Mesodermal cell (in vitro differentiated cells): ENCODE data around the gene MYO5A.
"Not testable (repeated sequence)": the region's sequence is repeated elsewhere in the genome, so short reads cannot be mapped to it uniquely, and the experiment has no call there.

Experiments
- H3K27ac ChIP-seq: 2 replicates; pipeline ENCODE4 v1.7.0; 2013; ENCODE audit warnings: mild to moderate bottlenecking, low read depth, low read length, moderate library complexity; ENCODE audit not compliant: severe bottlenecking
- H3K36me3 ChIP-seq: 2 replicates; pipeline ENCODE4 v1.7.1; 2013; ENCODE audit warnings: mild to moderate bottlenecking, low read length, moderate library complexity; ENCODE audit not compliant: control insufficient read depth, insufficient read depth
- H3K4me1 ChIP-seq: one replicate; pipeline ENCODE4 v1.7.1; 2013; ENCODE audit warnings: mild to moderate bottlenecking, low read length; ENCODE audit not compliant: insufficient read depth, control insufficient read depth, poor library complexity, severe bottlenecking
- H3K4me3 ChIP-seq: 2 replicates; pipeline ENCODE4 v1.7.0; 2013; ENCODE audit warnings: low read length, control low read depth, mild to moderate bottlenecking; ENCODE audit not compliant: insufficient read depth, poor library complexity, severe bottlenecking; ENCODE audit errors: extremely low read depth
- H3K9me3 ChIP-seq: 2 replicates; pipeline ENCODE4 v1.7.1; 2013; ENCODE audit warnings: mild to moderate bottlenecking, low read length, moderate library complexity; ENCODE audit not compliant: control insufficient read depth
- WGBS, 2 experiments: methylation state at CpG; one replicate each; pipeline ENCODE4 v1.1.5; 2013; ENCODE audit warnings: missing lambda C conversion rate in 2 of 2; ENCODE audit not compliant: insufficient coverage in 2 of 2; 5-methylcytosine and 5-hydroxymethylcytosine counted together

The MYO5A gene

DNA sequence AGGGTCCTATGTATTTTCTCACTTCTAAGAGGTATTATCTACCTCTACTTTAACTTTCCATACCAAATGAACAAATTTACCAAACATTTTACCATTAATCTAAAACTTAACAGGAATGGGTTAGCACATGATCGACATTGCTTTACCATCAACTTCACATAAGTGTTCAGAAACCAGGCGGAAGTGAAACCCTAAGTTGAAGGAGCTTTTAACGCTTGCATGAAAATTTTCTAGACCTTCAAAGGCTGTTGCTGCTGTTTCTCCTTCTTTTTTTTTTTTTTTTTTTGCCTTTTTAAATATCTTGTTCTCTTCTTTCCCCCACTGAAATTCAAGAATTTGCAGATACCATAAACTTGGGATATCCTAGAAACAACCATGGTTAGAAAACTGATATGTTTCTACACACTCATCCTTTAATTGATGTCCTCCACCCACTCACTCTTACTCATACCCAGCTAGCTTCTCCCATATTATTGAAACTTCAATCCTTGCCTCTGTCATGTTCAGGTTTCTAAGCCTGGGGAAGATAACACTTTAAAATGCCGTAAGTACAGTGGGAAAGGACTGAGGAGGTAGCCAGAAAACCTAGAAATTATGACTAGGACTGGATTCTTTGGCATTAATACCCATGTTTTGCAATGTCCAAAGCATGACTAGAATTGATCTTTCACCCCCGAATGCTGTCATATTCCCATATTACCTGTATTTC, 24.7 kb downstream of the MYO5A start:
- Histone ChIP-seq H3K27ac (no peak overlapping the region), H3K36me3 (no peaks in the 10 kb centered on the region), H3K4me3 (no peak overlapping the region), H3K4me1 (no peaks in the 10 kb centered on the region), H3K9me3 (no peaks in the 10 kb centered on the region)
- WGBS, 2 experiments: 97 to 100% methylated on average over 2 to 5 of the region's 5 CpGs

DNA sequence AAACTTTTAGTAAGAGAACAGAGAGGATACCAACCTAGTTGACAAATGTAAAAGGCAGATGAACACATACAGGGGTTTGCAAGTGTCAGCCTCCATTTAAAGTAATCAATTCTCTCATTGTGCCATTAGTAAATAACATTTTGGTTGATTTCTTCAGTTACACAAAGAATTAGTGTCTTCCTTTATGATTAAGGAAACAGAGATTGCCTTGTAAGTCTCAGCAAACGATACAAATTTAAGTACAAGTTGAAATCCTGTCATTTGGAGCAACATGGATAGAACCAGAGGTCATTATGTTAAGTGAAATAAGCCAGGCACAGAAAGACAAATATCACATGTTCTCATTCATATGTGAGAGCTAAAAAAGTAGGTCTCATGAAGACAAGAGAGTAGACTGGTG, 26.1 kb downstream of the MYO5A start:
- Histone ChIP-seq H3K27ac (no peak overlapping the region), H3K36me3 (no peaks in the 10 kb centered on the region), H3K4me3 (no peak overlapping the region), H3K9me3 (no peaks in the 10 kb centered on the region), H3K4me1 (no peaks in the 10 kb centered on the region)
- 86 to 92% methylated on average over 1 of the region's 1 CpG for WGBS, 2 experiments

DNA sequence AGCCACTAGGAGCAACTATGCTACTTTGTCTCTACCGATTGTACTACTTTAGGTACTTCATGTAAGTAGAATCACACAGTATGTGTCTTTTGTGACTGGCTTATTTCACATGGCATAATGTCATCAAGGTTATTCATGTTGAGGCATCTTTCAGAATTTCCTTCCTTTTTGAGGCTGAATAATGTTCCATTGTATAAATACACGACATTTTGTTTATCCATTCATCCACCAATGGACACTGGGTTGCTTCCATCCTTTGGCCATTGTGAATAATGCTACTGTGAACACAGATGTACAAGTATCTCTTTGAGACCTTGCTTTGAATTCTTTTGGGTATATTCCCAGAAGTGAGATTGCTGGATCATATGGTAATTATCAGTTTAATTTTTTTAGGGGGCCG, 29.2 kb downstream of the MYO5A start:
- 100% methylated on average over 3 of the region's 3 CpGs; no CpG with 5 or more reads in 1 of the 2 experiments for WGBS, 2 experiments
- H3K36me3 ChIP-seq: no peaks in the 10 kb centered on the region

DNA sequence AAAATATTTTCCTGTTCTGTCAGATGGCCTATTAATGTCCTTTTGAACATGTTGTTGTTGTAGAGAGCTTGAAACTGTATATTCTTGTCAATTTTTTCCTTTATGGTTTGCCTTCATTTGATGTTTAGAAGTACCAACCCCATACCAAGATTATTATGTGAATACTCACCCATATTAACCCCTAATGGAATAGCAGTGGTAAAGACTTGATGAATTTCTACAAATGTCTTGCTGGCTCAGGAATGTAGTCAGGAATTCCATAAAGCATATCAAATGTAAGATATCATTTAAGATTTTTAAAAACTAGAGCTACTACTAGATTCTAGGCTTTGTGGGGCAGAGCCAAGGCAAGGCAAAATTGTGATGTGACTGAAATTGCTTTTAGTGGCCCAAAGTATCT, 30.0 kb downstream of the MYO5A start:
- H3K9me3 ChIP-seq: no peaks in the 10 kb centered on the region
- H3K36me3 ChIP-seq: no peaks in the 10 kb centered on the region
- H3K27ac ChIP-seq: no peak overlapping the region
- H3K4me1 ChIP-seq: peaks cover 6% of the 10 kb centered on the region
- no peak overlapping the region for H3K4me3 ChIP-seq

More for the DNA sequence above, 29.2 kb downstream of the MYO5A start:
- no peak overlapping the region for H3K4me3 ChIP-seq
- H3K4me1 ChIP-seq: peaks cover 6% of the 10 kb centered on the region
- H3K27ac ChIP-seq: no peak overlapping the region
- no peaks in the 10 kb centered on the region for H3K9me3 ChIP-seq

DNA sequence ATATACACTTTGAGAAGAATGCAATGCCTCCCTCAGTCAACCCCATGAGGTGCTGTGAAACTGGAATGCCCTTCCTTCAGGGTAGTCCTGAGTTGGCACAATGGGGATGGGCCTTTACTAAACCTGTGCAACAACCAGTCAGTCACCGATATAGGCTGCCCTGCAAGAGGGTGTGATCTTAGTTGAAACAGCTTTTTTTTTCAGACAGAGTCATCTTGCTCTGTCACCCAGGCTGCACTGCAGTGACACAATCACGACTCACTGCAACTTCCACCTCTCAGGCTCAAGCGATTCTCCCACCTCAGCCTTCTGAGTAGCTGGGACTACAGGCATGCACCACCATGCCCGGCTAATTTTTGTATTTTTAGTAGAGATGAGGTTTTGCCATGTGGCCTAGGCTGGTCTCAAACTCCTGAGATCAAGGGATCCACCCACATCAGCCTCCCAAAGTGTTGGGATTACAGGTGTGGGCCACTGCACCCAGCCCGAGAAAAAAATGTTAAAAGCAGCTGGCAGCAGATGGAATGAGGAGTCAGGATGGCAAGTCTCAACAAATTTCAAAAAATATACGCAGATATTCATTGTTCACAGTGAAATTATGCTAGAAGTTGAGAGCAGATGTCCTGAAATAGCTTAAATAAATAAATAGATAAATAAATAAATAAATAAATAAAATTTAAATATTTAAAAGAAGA, 31.8 kb downstream of the MYO5A start:
- WGBS, 2 experiments: 81 to 89% methylated on average over 3 of the region's 6 CpGs

DNA sequence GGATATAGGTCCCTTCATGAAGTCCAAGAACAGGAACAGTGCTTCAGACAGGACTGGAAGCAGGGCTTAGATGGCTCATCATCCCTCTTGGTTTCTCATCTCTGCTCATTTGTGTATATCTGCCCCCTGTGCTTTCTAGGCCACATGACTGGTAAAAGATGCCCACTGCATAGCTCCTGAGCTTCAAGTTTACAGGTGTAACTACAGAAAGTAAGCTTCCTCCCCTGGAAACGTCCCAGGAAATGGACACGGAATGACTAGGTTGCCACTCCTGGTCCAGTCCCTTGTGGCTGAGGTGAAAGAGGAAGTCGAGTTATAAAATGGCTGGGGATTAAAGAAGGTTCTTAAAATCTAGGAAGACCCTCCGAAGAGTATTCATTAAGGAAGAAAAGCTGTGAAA, 32.5 kb downstream of the MYO5A start:
- WGBS, 2 experiments: 72 to 93% methylated on average over 2 to 4 of the region's 4 CpGs
- no peak overlapping the region for H3K27ac ChIP-seq
- no peaks in the 10 kb centered on the region for H3K36me3 ChIP-seq
- H3K4me1 ChIP-seq: peaks cover 6% of the 10 kb centered on the region
- H3K4me3 ChIP-seq: no peak overlapping the region
- no peaks in the 10 kb centered on the region for H3K9me3 ChIP-seq

More for the DNA sequence above, 31.8 kb downstream of the MYO5A start:
- Histone ChIP-seq H3K4me1 (peaks cover 6% of the 10 kb centered on the region), H3K27ac (no peak overlapping the region), H3K9me3 (no peaks in the 10 kb centered on the region), H3K4me3 (no peak overlapping the region), H3K36me3 (no peaks in the 10 kb centered on the region)

DNA sequence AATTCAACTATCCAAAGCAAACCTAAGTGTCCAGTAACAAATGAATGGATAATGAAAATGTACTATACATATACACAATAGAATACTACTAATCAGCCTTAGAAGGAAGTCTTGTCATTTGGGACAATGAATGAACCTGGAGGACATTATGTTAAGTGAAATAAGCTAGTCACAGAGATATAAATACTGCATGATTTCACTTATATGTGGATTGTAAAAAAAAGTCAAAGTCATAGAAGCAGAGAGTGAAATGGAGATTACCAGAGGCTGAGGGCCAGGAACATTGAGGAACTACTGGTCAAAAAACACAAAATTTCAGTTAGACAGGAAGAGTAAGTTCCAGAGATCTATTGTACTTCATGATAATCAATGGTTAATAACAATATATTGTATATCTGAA, 33.6 kb downstream of the MYO5A start:
- Histone ChIP-seq H3K27ac (no peak overlapping the region), H3K36me3 (no peaks in the 10 kb centered on the region), H3K9me3 (no peaks in the 10 kb centered on the region), H3K4me3 (no peak overlapping the region), H3K4me1 (peaks cover 6% of the 10 kb centered on the region)

DNA sequence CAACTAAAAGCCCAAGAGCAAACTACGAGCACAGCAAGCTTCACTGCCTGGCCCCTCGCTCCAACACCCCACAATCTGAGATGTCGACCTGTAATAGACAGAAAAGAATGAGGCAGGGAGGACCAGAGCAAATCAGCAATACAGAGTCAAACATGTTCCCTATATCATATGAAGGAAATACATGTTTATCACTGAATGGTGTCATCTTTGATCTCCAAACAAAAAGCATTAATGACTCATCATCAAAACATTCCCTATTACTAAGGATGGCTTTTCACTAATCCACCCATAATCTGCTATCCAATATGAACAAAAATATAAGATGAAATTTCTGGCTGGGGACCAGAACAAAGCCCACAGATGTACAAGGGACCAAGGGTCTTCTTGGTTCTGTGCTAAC, 34.7 kb downstream of the MYO5A start:
- H3K9me3 ChIP-seq: no peaks in the 10 kb centered on the region
- H3K4me3 ChIP-seq: no peak overlapping the region
- whole genome bisulfite sequencing, 2 experiments: 100% methylated on average over 2 of the region's 3 CpGs; no CpG with 5 or more reads in 1 of the 2 experiments
- H3K36me3 ChIP-seq: no peaks in the 10 kb centered on the region
- no peak overlapping the region for H3K27ac ChIP-seq
- H3K4me1 ChIP-seq: peaks cover 6% of the 10 kb centered on the region

DNA sequence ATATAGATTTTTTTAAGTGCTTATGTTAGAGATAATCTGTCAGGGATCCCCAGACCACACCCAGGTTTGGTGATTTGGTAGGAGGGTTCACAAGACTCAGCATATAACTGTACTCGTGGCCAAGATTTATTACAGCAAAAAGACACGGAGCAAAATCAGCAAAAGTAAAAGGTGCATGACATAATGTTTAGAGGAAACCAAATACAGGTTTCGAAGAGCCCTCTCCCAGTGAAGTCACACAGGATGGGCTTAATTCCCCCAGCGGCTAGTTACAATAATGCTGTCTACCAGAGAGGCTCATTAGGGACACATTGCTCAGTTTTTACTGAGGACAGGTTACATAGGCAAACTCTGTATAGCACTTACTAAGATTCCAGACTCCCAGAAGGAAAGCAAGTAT, 36.5 kb downstream of the MYO5A start:
- no peaks in the 10 kb centered on the region for H3K9me3 ChIP-seq
- no peak overlapping the region for H3K27ac ChIP-seq
- 96 to 97% methylated on average over 3 of the region's 4 CpGs for WGBS, 2 experiments
- H3K4me3 ChIP-seq: no peak overlapping the region
- peaks cover 9% of the 10 kb centered on the region for H3K4me1 ChIP-seq
- H3K36me3 ChIP-seq: no peaks in the 10 kb centered on the region

DNA sequence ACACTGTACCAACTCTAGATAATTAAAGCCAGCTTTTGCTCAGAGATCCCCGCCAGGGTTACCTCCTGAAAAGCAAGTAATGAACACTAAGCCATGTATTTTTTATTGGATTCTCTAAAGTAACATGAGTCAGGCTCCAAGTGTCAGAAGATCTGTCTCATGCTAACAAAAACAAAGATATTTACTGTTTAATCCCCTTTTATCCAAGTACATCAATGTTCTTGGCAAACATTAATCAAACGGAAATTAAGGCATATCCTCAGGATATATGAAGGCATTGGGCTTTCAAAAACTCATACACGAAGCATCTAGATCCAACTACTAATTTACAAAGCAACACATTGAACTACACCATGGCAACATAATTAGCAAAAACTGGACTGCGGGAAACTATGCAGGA, 37.2 kb downstream of the MYO5A start:
- Histone ChIP-seq H3K4me1 (peaks cover 4% of the 10 kb centered on the region), H3K4me3 (no peak overlapping the region), H3K27ac (no peak overlapping the region), H3K9me3 (no peaks in the 10 kb centered on the region), H3K36me3 (no peaks in the 10 kb centered on the region)
- WGBS, 2 experiments: 95% methylated on average over 2 of the region's 4 CpGs; no CpG with 5 or more reads in 1 of the 2 experiments

DNA sequence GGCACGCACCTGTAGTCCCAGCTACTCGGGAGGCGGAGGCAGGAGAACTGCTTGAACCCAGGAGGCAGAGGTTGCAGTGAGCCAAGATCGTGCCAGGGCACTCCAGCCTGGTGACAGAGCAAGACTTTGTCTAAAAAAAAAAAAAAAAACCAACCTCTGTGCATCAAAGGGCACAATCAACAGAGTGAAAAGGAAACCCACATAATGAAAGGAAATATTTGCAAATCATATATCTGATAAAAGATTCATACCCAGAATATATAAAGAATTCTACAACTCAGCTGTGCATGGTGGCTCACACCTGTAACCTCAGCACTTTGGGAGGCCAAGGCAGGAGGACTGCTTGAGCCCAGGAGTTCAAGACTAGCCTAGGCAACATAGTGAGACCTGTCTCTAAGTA, 39.2 kb downstream of the MYO5A start:
- 95 to 96% methylated on average over 4 of the region's 4 CpGs for WGBS, 2 experiments
- not testable (repeated sequence) for H3K9me3 ChIP-seq, H3K36me3 ChIP-seq, H3K27ac ChIP-seq, H3K4me1 ChIP-seq, H3K4me3 ChIP-seq
